DOHH2 (cell line): ENCODE results near the gene SMAGP.

ENCODE experiments used
- H3F3A ChIP-seq: fragments of 200-600 bp; sonication (generic), shearing (Covaris generic); 2 replicates; pipeline ENCODE4 v1.6.0; 2016; ENCODE audit warnings: antibody characterized with exemption, mild to moderate bottlenecking; ENCODE audit not compliant: control insufficient read depth, insufficient read depth
- H3K27ac ChIP-seq: fragments of 200-600 bp; sonication (generic); 2 replicates; pipeline ENCODE4 v1.5.1; 2014; ENCODE audit warnings: low read depth, mild to moderate bottlenecking, low read length, moderate library complexity
- H3K27me3 ChIP-seq: fragments of 200-600 bp; sonication (generic); 2 replicates; pipeline ENCODE4 v1.6.1; 2014; ENCODE audit warnings: mild to moderate bottlenecking, low read length, mixed read lengths; ENCODE audit not compliant: control insufficient read depth
- H3K36me3 ChIP-seq: fragments of 200-600 bp; sonication (generic); 2 replicates; pipeline ENCODE4 v1.6.1; 2014; ENCODE audit warnings: mild to moderate bottlenecking, low read length, moderate library complexity, mixed read lengths; ENCODE audit not compliant: control insufficient read depth
- H3K4me1 ChIP-seq: fragments of 200-600 bp; sonication (generic); 2 replicates; pipeline ENCODE4 v1.6.1; 2014; ENCODE audit warnings: mild to moderate bottlenecking, low read length, mixed read lengths; ENCODE audit not compliant: control insufficient read depth
- H3K4me2 ChIP-seq: fragments of 200-600 bp; sonication (generic); 2 replicates; pipeline ENCODE4 v1.6.0; 2014; ENCODE audit warnings: mild to moderate bottlenecking, low read length, moderate library complexity
- H3K4me3 ChIP-seq: fragments of 200-600 bp; sonication (generic); 2 replicates; pipeline ENCODE4 v1.5.1; 2014; ENCODE audit warnings: mild to moderate bottlenecking, low read length, mixed read lengths
- H3K79me2 ChIP-seq: fragments of 200-600 bp; sonication (generic); 2 replicates; pipeline ENCODE4 v1.6.1; 2014; ENCODE audit warnings: mild to moderate bottlenecking, low read length, mixed read lengths; ENCODE audit not compliant: control insufficient read depth
- H3K9me2 ChIP-seq: fragments of 200-600 bp; sonication (generic); replicated peaks from 2 replicates; pipeline ENCODE4 v1.6.1; 2014; ENCODE audit warnings: mild to moderate bottlenecking, low read length, mixed read lengths; ENCODE audit not compliant: control insufficient read depth
- H3K9me3 ChIP-seq: fragments of 200-600 bp; sonication (generic); 2 replicates; pipeline ENCODE4 v1.6.1; 2014; ENCODE audit warnings: antibody characterized with exemption, low read length, mixed read lengths; ENCODE audit not compliant: control insufficient read depth, insufficient read depth
- H4K20me1 ChIP-seq: fragments of 200-600 bp; sonication (generic); 2 replicates; pipeline ENCODE4 v1.6.0; 2014; ENCODE audit warnings: low read depth, mild to moderate bottlenecking, antibody characterized with exemption, low read length, moderate library complexity; ENCODE audit not compliant: control insufficient read depth, insufficient read depth
- CTCF ChIP-seq: fragments of 200-600 bp; sonication (generic); IDR thresholded peaks from one replicate; pipeline ENCODE4 v1.5.1; 2014; ENCODE audit warnings: antibody characterized with exemption, mild to moderate bottlenecking, low read depth, low read length; ENCODE audit not compliant: poor library complexity, severe bottlenecking
- EZH2phosphoT487 ChIP-seq: fragments of 200-600 bp; sonication (generic); IDR thresholded peaks from 2 replicates; pipeline ENCODE4 v1.6.1; 2017; ENCODE audit warnings: borderline replicate concordance, mild to moderate bottlenecking, antibody characterized with exemption, low read length, moderate library complexity, mixed read lengths

SMAGP gene

DNA sequence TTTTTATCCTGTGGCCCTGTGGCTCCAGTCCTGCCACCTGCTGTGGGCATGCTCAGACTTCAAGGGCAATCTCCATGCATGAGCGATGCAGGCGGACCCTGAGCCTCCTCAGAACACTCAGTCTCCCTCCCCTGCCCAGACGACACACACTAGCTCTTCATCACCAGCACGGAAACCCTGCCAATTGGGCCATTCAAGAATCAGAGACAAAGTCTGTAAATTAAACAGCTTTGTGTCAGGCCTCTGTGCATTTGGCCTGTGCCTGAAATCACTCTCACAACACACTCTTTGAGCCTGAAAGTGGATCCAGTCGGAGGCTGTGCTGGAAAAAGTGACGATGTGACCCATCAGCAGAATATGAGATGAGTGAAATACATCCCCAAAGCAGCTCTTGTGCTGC, 64.9 kb downstream of the SMAGP start:
- H3K4me1 ChIP-seq: no peaks in the 10 kb centered on the region
- no peaks in the 10 kb centered on the region for H4K20me1 ChIP-seq

DNA sequence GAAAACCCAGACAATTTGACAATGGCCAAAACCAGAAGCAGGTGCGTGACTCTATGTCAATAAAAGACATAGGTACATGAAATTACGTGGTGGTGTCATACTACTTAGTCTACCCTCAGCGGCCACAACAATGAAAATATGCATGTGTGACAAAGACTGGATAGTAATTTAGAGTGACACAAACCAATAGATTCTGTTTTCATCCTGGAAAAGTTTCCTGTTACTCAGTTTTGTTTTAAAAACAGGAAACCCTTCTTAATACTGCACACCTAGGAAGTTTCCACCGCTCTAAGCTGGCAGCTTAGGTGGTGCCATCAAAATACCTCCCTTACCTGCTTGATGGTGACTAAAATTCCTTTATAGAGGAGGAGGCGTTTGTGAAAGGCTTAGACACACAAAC, 67.5 kb downstream of the SMAGP start:
- H3K27me3 ChIP-seq: no peaks in the 10 kb centered on the region
- no peak overlapping the region for H3K4me2 ChIP-seq
- no peak overlapping the region for H3K4me3 ChIP-seq
- H3K9me2 ChIP-seq: no peaks in the 10 kb centered on the region
- H3K36me3 ChIP-seq: no peaks in the 10 kb centered on the region
- H3K27ac ChIP-seq: no peak overlapping the region
- no peaks in the 10 kb centered on the region for H3K9me3 ChIP-seq
- H3K79me2 ChIP-seq: no peaks in the 10 kb centered on the region
- H4K20me1 ChIP-seq: no peaks in the 10 kb centered on the region
- H3F3A ChIP-seq: no peaks in the 10 kb centered on the region
- H3K4me1 ChIP-seq: no peaks in the 10 kb centered on the region
- TF ChIP-seq EZH2phosphoT487: no peak
- TF ChIP-seq CTCF: no peak

More for the DNA sequence above, 64.9 kb downstream of the SMAGP start:
- Histone ChIP-seq H3K4me2 (no peak overlapping the region), H3K27ac (no peak overlapping the region), H3K36me3 (no peaks in the 10 kb centered on the region), H3K27me3 (no peaks in the 10 kb centered on the region), H3K9me3 (no peaks in the 10 kb centered on the region), H3F3A (no peaks in the 10 kb centered on the region), H3K4me3 (no peak overlapping the region), H3K9me2 (no peaks in the 10 kb centered on the region), H3K79me2 (no peaks in the 10 kb centered on the region)
- TF ChIP-seq CTCF (no peak), EZH2phosphoT487 (no peak)

GRCh38 chr12:51200806-51201205, 69.4 kb downstream of the SMAGP start:
- no peak for TF ChIP-seq EZH2phosphoT487
- no peak for TF ChIP-seq CTCF
- Histone ChIP-seq H3K4me1 (no peaks in the 10 kb centered on the region), H3F3A (no peaks in the 10 kb centered on the region), H3K4me2 (no peak overlapping the region), H3K27ac (no peak overlapping the region), H3K9me2 (no peaks in the 10 kb centered on the region), H3K9me3 (no peaks in the 10 kb centered on the region), H3K27me3 (no peaks in the 10 kb centered on the region), H4K20me1 (no peaks in the 10 kb centered on the region), H3K4me3 (no peak overlapping the region), H3K79me2 (no peaks in the 10 kb centered on the region), H3K36me3 (no peaks in the 10 kb centered on the region)

DNA sequence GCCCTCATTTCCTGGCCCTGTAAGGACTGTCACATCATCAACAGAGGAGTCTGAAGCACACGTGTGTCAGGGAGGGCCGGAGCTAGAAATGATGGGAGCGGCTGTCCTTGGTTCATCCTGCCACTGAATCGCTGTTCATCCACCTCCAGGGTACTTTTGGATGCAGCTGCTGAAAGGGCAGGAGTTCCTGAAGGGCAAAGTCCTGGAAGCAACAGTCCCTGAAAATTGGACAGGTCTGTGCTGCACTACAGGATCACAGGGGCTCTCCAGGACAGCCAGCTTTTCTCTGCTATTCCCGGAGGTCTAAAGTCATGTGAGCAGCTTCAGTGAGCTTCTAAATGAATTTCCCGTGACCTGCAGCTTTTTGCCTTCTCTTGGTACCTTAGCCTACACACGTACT, 70.1 kb downstream of the SMAGP start:
- TF ChIP-seq CTCF: no peak
- no peak for TF ChIP-seq EZH2phosphoT487
- no peak overlapping the region for H3K27ac ChIP-seq
- H3K36me3 ChIP-seq: no peaks in the 10 kb centered on the region

More for the DNA sequence above, 70.1 kb downstream of the SMAGP start:
- H3K79me2 ChIP-seq: no peaks in the 10 kb centered on the region
- no peaks in the 10 kb centered on the region for H3K9me3 ChIP-seq
- no peaks in the 10 kb centered on the region for H3F3A ChIP-seq
- H3K4me3 ChIP-seq: no peak overlapping the region
- no peaks in the 10 kb centered on the region for H3K27me3 ChIP-seq
- no peak overlapping the region for H3K4me2 ChIP-seq
- no peaks in the 10 kb centered on the region for H4K20me1 ChIP-seq
- no peaks in the 10 kb centered on the region for H3K9me2 ChIP-seq
- H3K4me1 ChIP-seq: no peaks in the 10 kb centered on the region
